K562 (cell line): Measurements from ENCODE around the gene BTRC. TPM values are rescaled to one million over a fixed set of nuclear protein-coding genes. Genes with fewer than 3 reads are reported as not detected.

Experiments used
- BDP1 ChIP-seq: IDR thresholded peaks from 3 replicates; pipeline ENCODE4 v1.6.1; 2011; ENCODE audit not compliant: insufficient read length, insufficient read depth
- BRD9 ChIP-seq: fragments of 450-650 bp; IDR thresholded peaks from 2 replicates; pipeline ENCODE4 v1.6.1; 2018; ENCODE audit warnings: low read depth; ENCODE audit not compliant: partially characterized antibody
- CREB3 ChIP-seq: fragments of 450-650 bp; conservative IDR thresholded peaks from 2 replicates; pipeline ENCODE4 v1.6.1; 2016; ENCODE audit warnings: missing genetic modification characterization, low read depth, mild to moderate bottlenecking, missing compliant biosample characterization, moderate library complexity
- CXXC5 ChIP-seq: fragments of 250-450 bp; sonication (Bioruptor Pico); IDR thresholded peaks from 2 replicates; pipeline ENCODE4 v1.8.0; 2022; ENCODE audit warnings: inconsistent platforms, mild to moderate bottlenecking, moderate library complexity
- DMBX1 ChIP-seq: fragments of 250-450 bp; sonication (Bioruptor Pico); IDR thresholded peaks from 2 replicates; pipeline ENCODE4 v1.8.0; 2022; ENCODE audit warnings: inconsistent platforms, mild to moderate bottlenecking, moderate library complexity, borderline replicate concordance
- HMGN3 ChIP-seq: IDR thresholded peaks from 2 replicates; pipeline ENCODE4 v1.6.1; 2011; ENCODE audit warnings: borderline replicate concordance, low read depth, mild to moderate bottlenecking, mixed read lengths, low read length; ENCODE audit not compliant: insufficient read length; ENCODE audit errors: extremely low read depth
- KDM5B ChIP-seq: fragments of 200-600 bp; sonication (generic); IDR thresholded peaks from 2 replicates; pipeline ENCODE4 v1.6.1; 2012; ENCODE audit warnings: low read depth, mild to moderate bottlenecking, moderate library complexity, low read length, control low read depth, inconsistent platforms; ENCODE audit not compliant: insufficient replicate concordance
- NFE2 ChIP-seq: IDR thresholded peaks from 2 replicates; pipeline ENCODE4 v1.6.1; 2014; ENCODE audit warnings: antibody characterized with exemption, low read depth
- NR1H2 ChIP-seq: sonication (generic); formaldehyde crosslinking; IDR thresholded peaks from 2 replicates; pipeline ENCODE4 v1.4.0; 2020; ENCODE audit warnings: mild to moderate bottlenecking, missing genetic modification reagents
- RFX5 ChIP-seq: IDR thresholded peaks from 2 replicates; pipeline ENCODE4 v1.6.1; 2011; ENCODE audit warnings: low read depth, mild to moderate bottlenecking, improper control_type of control experiment, low read length
- TCF3 ChIP-seq: sonication (generic); formaldehyde crosslinking; IDR thresholded peaks from 2 replicates; pipeline ENCODE4 v1.4.0; 2020; ENCODE audit warnings: mild to moderate bottlenecking, missing genetic modification reagents
- TFAP4 ChIP-seq: sonication (generic); formaldehyde crosslinking; IDR thresholded peaks from 2 replicates; pipeline ENCODE4 v1.8.0; 2022; ENCODE audit warnings: missing genetic modification reagents, mild to moderate bottlenecking, moderate library complexity, borderline replicate concordance
- THRAP3 ChIP-seq: fragments of 450-650 bp; IDR thresholded peaks from 2 replicates; pipeline ENCODE4 v1.6.1; 2016; ENCODE audit warnings: mild to moderate bottlenecking, inconsistent platforms, borderline replicate concordance
- U2AF2 ChIP-seq: fragments of 200-400 bp; formaldehyde crosslinking; optimal IDR thresholded peaks from 2 replicates; pipeline ENCODE3; 2017; ENCODE audit warnings: low read depth, mild to moderate bottlenecking, low read length
- ZKSCAN1 ChIP-seq: fragments of 150-350 bp; IDR thresholded peaks from 2 replicates; pipeline ENCODE4 v1.6.1; 2016; ENCODE audit warnings: low read depth, low read length
- ZNF318 ChIP-seq, 2 experiments: fragments of 450-650 bp; IDR thresholded peaks; 2 replicates each; pipeline ENCODE4 v1.6.1; 2016; ENCODE audit warnings: mild to moderate bottlenecking in 2 of 2, borderline replicate concordance in 1 of 2, low read depth in 1 of 2, moderate library complexity in 1 of 2
- polyA plus RNA-seq, 8 experiments: library from polyadenylated mRNA; depleted of rRNA in 4 of 8; stranded (reverse) in 5 of 8; unstranded in 3 of 8; fragments of >200 nt; fragmentation: Nextera tagmentation in 2 of 8; fragmentation: Illumina TruSeq in 1 of 8; extraction: Ambion mirVana in 2 of 8; extraction: Trizol in 1 of 8; gene quantifications; 2 replicates each; pipeline versions ENCODE4 v1.2.1 to v1.2.3, GENCODE V29; 2011 to 2014; ENCODE audit warnings: inconsistent platforms in 1 of 8, missing spikeins in 1 of 8
- total RNA-seq, 7 experiments: library from RNA; depleted of rRNA in 6 of 7; stranded (reverse); fragments of >200 nt in 6 of 7; fragmentation: Illumina TruSeq in 2 of 7; extraction: Trizol in 2 of 7; gene quantifications; 2 replicates each; pipeline versions ENCODE4 v1.2.1 to v1.2.3, GENCODE V29; 2011 to 2021; ENCODE audit warnings: low replicate concordance in 1 of 7
- TF ChIP-seq, protein P1 (sequence below): fragments of 450-650 bp; formaldehyde crosslinking; IDR thresholded peaks from 2 replicates; pipeline ENCODE4 v1.4.0; 2020; ENCODE audit warnings: mild to moderate bottlenecking, moderate library complexity

BTRC gene
- total and polyA plus RNA-seq, 9 of the 15 experiments (the other 6 are each of a cell fraction or from before 2014, with no cell fraction given), result 1.6 to 15.4 (median 7.0) TPM

DNA sequence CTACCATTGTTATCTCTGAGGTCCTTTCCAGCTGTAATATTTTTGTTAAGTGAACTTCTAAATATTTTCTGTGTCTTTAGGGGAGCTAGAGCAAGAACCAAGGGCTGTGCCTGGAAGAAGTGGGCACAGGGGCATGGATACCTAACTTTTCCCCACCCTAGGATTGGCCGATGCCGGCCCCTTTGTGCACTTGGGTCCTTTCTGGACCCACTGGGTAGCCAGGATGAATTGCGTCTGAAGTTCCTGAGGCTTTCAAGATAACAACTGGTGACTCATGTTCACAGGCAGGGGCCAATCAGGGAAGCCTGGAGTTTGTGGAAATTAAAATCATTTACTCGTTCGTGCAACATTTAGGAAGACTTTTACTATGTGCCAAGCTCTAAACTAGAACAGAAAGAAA, 234.9 kb downstream of the BTRC start (continued):
- TF ChIP-seq CREB3 (tag), result no peak
- TF ChIP-seq ZKSCAN1, result no peak
- no peak for TF ChIP-seq THRAP3
- no peak for TF ChIP-seq BDP1
- no peak for TF ChIP-seq U2AF2
- TF ChIP-seq DMBX1 (CRISPR knock-in tag), result no peak
- peak; percentile 47 for TF ChIP-seq KDM5B
- 0 out of 2 replicates have a peak, but pooled peaks have one; percentile 10 for TF ChIP-seq CXXC5
- TF ChIP-seq BRD9, result no peak
- peak; percentile 94 for TF ChIP-seq RFX5
- peak; percentile 15; the same call in 1 of the 2 replicates for TF ChIP-seq TFAP4 (CRISPR knock-in tag)
- no peak for TF ChIP-seq NR1H2 (CRISPR knock-in tag)
- no peak for TF ChIP-seq NFE2
- no peak for TF ChIP-seq TCF3 (CRISPR knock-in tag)
- no peak for TF ChIP-seq HMGN3
- TF ChIP-seq ZNF318 (IDR thresholded peaks at IDR 0.05; ENCODE audit: borderline replicate concordance in 1 of 2, low read depth in 1 of 2), result no peak
- TF ChIP-seq, protein P1, sequence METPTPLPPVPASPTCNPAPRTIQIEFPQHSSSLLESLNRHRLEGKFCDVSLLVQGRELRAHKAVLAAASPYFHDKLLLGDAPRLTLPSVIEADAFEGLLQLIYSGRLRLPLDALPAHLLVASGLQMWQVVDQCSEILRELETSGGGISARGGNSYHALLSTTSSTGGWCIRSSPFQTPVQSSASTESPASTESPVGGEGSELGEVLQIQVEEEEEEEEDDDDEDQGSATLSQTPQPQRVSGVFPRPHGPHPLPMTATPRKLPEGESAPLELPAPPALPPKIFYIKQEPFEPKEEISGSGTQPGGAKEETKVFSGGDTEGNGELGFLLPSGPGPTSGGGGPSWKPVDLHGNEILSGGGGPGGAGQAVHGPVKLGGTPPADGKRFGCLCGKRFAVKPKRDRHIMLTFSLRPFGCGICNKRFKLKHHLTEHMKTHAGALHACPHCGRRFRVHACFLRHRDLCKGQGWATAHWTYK (CRISPR knock-in tag), result no peak
